COLO668 (cell line): ENCODE measurements around the gene WNT8A.
"Not testable (repeated sequence)": the region's sequence is repeated elsewhere in the genome, so short reads cannot be mapped to it uniquely, and the experiment has no call there.

Experiments used
- DNase-seq: peaks from one replicate; lab custom pipeline; 2025; ENCODE audit not compliant: unreplicated experiment; lab: John Stamatoyannopoulos, UW

WNT8A gene, protein sequence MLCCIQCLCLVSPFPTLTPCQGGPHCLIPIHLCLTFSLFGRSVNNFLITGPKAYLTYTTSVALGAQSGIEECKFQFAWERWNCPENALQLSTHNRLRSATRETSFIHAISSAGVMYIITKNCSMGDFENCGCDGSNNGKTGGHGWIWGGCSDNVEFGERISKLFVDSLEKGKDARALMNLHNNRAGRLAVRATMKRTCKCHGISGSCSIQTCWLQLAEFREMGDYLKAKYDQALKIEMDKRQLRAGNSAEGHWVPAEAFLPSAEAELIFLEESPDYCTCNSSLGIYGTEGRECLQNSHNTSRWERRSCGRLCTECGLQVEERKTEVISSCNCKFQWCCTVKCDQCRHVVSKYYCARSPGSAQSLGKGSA

GRCh38 chr5:138083702-138084101, at the start of gene WNT8A:
Gene WNT8A (plus strand): TSS chr5:138084033. CDS start chr5:138084128, 95 bp downstream.
- DNase-seq: no peak

- peak; percentile 35 for DNase-seq
These were observed 48.0 kb upstream of the WNT8A start for GRCh38 chr5:138035605-138036537.

DNA sequence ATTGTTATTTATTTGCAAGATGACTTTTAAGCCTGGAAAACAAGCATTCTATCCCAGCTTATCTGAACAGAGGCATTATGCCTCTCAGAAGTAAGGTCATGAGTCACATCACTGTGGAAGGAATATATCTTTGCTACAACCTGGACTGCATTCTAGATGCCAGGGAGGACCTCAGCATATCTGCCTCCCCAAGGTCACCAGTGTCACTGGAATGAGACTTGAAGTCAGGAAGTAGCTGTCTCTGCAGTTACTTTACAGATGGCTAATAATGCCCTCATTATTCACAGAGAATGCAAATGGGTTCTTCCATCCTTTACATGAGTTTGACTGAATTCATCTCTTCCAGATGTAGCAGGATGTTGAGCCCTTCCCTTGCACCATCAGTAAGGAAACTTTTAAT, 46.6 kb upstream of the WNT8A start:
- no peak for DNase-seq

DNA sequence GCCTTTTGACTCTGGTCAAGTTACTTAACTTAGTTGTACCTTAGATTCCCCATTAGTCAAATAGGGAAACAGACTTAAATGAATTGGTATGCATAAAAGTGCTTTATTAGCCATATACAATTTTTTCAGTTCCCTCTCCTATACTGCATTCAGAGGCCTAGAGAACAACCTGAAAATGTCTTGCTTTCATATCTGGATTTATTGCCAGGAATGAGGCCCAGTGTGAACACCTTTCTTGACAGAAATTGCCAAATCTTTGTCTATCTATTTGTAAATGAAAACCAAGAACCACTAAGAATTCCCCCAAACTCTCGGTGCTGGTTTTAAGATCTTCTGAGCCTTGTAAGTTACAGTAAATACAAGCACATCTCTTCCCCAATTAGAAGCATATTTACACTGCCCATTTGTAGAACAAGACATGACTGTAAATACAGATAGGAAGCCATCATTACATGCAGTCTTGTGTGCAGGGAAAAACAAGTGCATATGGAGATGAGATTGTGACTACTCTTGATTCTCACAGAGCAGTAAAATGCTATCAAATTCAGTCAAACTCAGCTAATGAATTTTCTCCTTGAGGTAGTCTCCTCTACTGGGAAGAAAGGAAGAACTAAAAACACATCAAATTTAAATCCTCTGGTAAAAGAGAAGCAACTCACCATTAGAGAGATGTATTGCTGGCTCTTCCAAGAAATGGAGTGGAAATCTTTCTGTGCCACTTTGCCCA, 45.8 kb upstream of the WNT8A start:
- DNase-seq: no peak

DNA sequence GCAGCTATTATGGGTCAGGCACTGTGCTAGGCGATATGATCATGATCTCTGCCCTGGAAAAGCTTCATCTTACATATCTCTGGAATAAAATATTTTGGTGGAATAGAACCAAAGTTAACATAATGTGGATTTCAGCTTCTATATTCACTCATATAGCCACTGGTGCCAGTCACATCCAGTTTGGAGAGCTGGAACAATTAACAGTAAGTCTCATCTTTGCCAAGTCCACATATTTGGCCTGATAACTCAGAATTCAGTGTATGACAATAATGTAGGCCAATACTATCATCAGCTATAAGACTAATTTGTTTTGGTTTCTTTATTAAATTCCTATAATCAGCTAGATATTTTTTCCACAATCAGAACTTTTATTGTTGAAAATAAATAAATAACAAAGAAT, 45.0 kb upstream of the WNT8A start:
- DNase-seq: no peak

- not testable (repeated sequence) for DNase-seq
These were observed 38.5 kb upstream of the WNT8A start for GRCh38 chr5:138045283-138045682.

DNA sequence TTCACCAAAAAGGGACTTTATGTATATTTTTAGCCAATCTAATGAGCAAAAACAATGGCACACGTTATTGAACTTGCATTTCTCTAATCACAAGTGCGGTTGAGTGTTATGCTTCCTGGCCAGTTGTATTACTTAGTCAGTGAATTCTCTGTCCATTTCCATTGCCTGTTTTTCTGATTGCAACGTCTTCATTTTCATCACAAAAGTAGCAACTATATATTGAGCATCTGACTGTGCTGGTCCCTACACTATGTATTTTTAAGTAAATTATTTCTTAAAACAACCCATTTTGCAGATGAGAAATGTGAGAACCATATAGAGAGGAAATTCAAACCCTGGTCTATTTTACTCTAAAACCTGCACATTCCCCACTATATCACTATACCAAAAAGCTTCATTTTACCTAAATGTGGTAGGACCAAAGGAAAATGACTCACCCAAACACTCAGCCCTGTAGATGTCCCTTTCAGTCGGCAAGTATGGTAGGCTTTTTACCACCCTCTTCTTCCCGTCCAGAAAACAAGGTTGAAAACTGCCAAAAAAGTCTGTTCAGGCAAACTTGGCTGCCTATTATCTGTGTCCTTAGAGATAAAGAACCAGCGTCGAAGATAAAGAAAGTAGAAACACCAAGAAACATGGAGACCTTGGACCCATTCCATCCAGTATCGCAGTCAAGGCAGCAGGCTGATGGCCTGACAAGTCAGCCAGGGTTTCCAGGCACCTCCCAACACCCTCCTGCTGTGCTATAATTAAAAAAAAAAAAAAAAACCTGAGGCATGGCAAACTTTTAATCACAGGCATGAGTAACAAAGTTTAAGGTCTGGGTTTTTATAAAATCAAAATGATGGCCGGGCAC, 32.2 kb upstream of the WNT8A start:
- DNase-seq: no peak

DNA sequence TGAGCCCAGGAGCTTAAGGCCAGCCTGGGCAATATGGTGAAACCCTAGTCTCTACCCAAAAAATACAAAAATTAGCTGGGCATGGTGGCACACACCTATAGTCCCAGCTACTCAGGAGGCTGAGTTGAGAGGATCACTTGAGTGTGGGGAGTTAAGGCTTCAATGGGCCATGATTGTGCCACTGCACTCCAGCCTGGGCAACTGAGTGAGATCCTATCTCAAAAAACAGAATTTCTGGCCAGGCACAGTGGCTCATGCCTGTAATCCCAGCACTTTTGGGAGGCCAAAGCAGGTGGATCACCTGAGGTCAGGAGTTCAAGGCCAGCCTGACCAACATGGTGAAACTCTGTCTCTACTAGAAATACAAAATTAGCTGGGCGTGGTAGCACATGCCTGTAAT, 31.1 kb upstream of the WNT8A start:
- DNase-seq: not testable (repeated sequence)

GRCh38 chr5:138053554-138053953, 30.3 kb upstream of the WNT8A start:
- DNase-seq: no peak

DNA sequence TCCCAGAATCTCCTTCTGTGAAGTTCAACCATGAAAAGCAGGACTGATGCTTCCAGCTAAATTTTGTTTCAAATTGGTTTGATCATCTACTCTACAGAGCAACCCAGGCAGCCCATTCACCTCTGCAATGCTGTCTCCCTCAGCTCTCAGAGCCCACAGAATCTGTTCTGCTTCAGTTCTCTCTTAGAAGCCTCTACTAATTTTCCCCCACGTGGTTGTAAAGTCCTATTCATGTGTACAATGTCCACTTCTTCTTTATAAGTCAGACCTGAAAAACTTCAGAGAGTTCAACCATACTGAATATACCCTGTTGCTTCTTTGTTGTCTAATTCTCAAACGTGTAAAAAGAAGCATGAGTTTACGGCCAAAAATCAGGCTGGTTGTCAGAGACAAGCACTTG, 29.6 kb upstream of the WNT8A start:
- DNase-seq: no peak

GRCh38 chr5:138054847-138055558, 28.8 kb upstream of the WNT8A start:
- DNase-seq: no peak

GRCh38 chr5:138064526-138064925, 19.3 kb upstream of the WNT8A start:
- DNase-seq: no peak

DNA sequence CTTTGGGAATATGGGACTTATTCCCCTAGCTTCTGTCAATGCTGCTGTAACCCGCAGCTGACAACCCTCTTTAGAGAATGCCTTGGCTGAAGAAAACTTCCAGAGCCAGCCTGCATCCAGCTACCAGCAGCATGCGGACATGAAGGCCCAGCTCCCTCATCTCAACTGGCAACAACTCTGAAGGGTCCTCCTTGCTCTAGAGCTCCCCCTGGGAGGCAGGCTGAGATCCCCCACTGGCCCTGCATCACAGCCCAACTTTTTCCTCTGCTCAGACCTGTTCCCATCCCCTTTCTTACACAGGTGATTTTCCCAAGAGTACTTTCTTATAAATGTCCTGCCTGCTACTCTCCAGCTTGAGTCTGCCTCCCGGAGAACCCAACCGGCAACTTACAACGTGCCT, 18.7 kb upstream of the WNT8A start:
- DNase-seq: no peak

DNA sequence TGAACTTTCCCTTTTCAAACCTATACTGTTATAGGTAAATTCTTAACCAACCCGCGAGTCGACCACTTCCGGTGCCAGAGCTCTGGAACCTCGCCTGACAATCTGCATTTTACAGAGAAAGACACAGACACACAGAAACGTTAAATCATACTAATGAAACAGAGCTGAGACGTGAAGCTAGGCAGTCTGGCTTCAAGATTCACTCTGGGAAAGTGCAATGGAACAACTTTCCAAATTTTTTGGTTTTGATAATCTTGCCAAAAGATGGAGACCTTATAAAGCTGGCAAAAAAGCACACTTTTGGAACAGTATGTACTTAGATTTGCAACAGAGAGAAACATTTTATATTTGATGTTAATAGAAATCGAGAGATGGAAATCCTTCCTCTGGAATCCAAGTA, 15.9 kb upstream of the WNT8A start:
- no peak for DNase-seq

GRCh38 chr5:138068742-138069600, 14.9 kb upstream of the WNT8A start:
- peak; percentile 44 for DNase-seq

GRCh38 chr5:138070026-138070425, 13.8 kb upstream of the WNT8A start:
- not testable (repeated sequence) for DNase-seq

GRCh38 chr5:138077064-138077696, 6.7 kb upstream of the WNT8A start:
- peak; percentile 42 for DNase-seq

- DNase-seq: no peak
These were observed 5.7 kb upstream of the WNT8A start for GRCh38 chr5:138078006-138078643.
